HepG2 (cell line): ENCODE data around the gene PSMD6. TPM values are rescaled to one million over a fixed set of nuclear protein-coding genes. Genes with fewer than 3 reads are reported as not detected.

Experiments used
- ATAC-seq: fragments of 200-7000 bp; cut with Tn5 transposase; 3 replicates; pipeline ENCODE4 v1.9.1; 2020; ENCODE audit warnings: mild to moderate bottlenecking, moderate library complexity
- BruUV-seq: library from RNA; stranded (reverse); fragments of 400-500 nt; replicated peaks from 2 replicates; lab custom pipeline; 2021; lab: Mats Ljungman, UMichigan
- CTCF ChIA-PET: fragments of 300-600 bp; formaldehyde crosslinking; extraction: SDS; loops from one replicate; lab custom pipeline; 2021; ENCODE audit warnings: low total read pairs, inconsistent platforms, low intra/inter-chr PET ratio; lab: Yijun Ruan, JAX
- POLR2A ChIA-PET: fragments of 350-600 bp; sonication (Branson Sonifier 250); formaldehyde crosslinking; loops from one replicate; lab custom pipeline; 2020; ENCODE audit warnings: antibody characterized with exemption, inconsistent platforms; lab: Yijun Ruan, JAX
- DNase-seq: peaks from one replicate; pipeline ENCODE4 v3.0.0-alpha.2; 2015; ENCODE audit warnings: low spot score
- FAIRE-seq: peaks from 3 replicates; lab custom pipeline; 2011; peaks lifted over from hg19 to GRCh38; lab: Jason Lieb, UNC
- H2AFZ ChIP-seq: one replicate; pipeline ENCODE4 v1.6.1; 2011; ENCODE audit warnings: low read length, inconsistent platforms
- H3K27ac ChIP-seq: fragments of 300-600 bp; 3 replicates; pipeline ENCODE4 v1.8.0; 2011; ENCODE audit warnings: mixed run types, mild to moderate bottlenecking, mixed read lengths, low read length, inconsistent platforms; ENCODE audit not compliant: insufficient read depth; ENCODE audit errors: extremely low read length
- H3K27me3 ChIP-seq, 2 experiments: fragments of 200-600 bp in 1 of 2; 2 replicates in 1 of 2; 3 replicates in 1 of 2; pipeline versions ENCODE4 v1.6.0 to v1.8.0; 2011; ENCODE audit warnings: low read length in 2 of 2, mild to moderate bottlenecking in 2 of 2, moderate library complexity in 2 of 2, inconsistent platforms in 1 of 2; ENCODE audit not compliant: insufficient read depth in 2 of 2, control insufficient read depth in 1 of 2
- H3K36me3 ChIP-seq, 2 experiments: fragments of 200-600 bp in 1 of 2; replicated peaks in 1 of 2; 2 replicates in 1 of 2; 3 replicates in 1 of 2; pipeline versions ENCODE4 v1.5.1 to v1.8.0; 2011; ENCODE audit warnings: low read length in 2 of 2, inconsistent platforms in 1 of 2; ENCODE audit not compliant: insufficient read depth in 2 of 2, control insufficient read depth in 1 of 2
- H3K4me1 ChIP-seq: 2 replicates; pipeline ENCODE4 v1.5.1; 2012; ENCODE audit warnings: low read length, inconsistent platforms; ENCODE audit not compliant: insufficient read depth
- H3K4me2 ChIP-seq: 2 replicates; pipeline ENCODE4 v1.6.0; 2011; ENCODE audit warnings: low read depth, low read length, inconsistent platforms
- H3K4me3 ChIP-seq, 3 experiments: fragments of 200-600 bp in 1 of 3; sonication (generic), shearing (Covaris generic) in 1 of 3; replicated peaks in 1 of 3; 2 replicates each; pipeline ENCODE4 v1.5.1; 2011 to 2016; ENCODE audit warnings: low read length in 3 of 3, inconsistent platforms in 2 of 3, low read depth in 2 of 3, mild to moderate bottlenecking in 2 of 3, control low read depth in 1 of 3, mixed read lengths in 1 of 3; ENCODE audit not compliant: insufficient read depth in 1 of 3
- H3K79me2 ChIP-seq: one replicate; pipeline ENCODE4 v1.6.1; 2011; ENCODE audit warnings: low read length, inconsistent platforms; ENCODE audit not compliant: insufficient read depth
- H3K9ac ChIP-seq: 2 replicates; pipeline ENCODE4 v1.6.0; 2011; ENCODE audit warnings: mild to moderate bottlenecking, low read depth, low read length, inconsistent platforms; ENCODE audit not compliant: insufficient read depth
- H3K9me3 ChIP-seq: 2 replicates; pipeline ENCODE4 v1.5.1; 2012; ENCODE audit warnings: mild to moderate bottlenecking, low read length
- H4K20me1 ChIP-seq: 2 replicates; pipeline ENCODE4 v1.6.0; 2011; ENCODE audit warnings: inconsistent platforms, mild to moderate bottlenecking, low read length, moderate library complexity; ENCODE audit not compliant: insufficient read depth
- GPN1 ChIP-seq: sonication (generic); formaldehyde crosslinking; IDR thresholded peaks from 2 replicates; pipeline ENCODE4 v1.5.1; 2020; ENCODE audit warnings: missing genetic modification reagents, borderline replicate concordance
- HDAC1 ChIP-seq: sonication (generic); formaldehyde crosslinking; IDR thresholded peaks from 2 replicates; pipeline ENCODE4 v1.5.1; 2020; ENCODE audit warnings: mild to moderate bottlenecking, missing genetic modification reagents
- HOXA9 ChIP-seq: sonication (generic); formaldehyde crosslinking; IDR thresholded peaks from 2 replicates; pipeline ENCODE4 v1.8.1; 2022; ENCODE audit warnings: missing genetic modification reagents, mild to moderate bottlenecking, moderate library complexity, borderline replicate concordance
- REL ChIP-seq: sonication (generic); formaldehyde crosslinking; conservative IDR thresholded peaks from 2 replicates; pipeline ENCODE4 v1.8.0; 2022; ENCODE audit warnings: mild to moderate bottlenecking, missing genetic modification reagents, moderate library complexity
- SIX4 ChIP-seq: sonication (generic); formaldehyde crosslinking; IDR thresholded peaks from 2 replicates; pipeline ENCODE4 v1.4.0; 2020; ENCODE audit warnings: missing genetic modification reagents
- TGIF2 ChIP-seq: IDR thresholded peaks from 2 replicates; pipeline ENCODE4 v1.6.1; 2016; ENCODE audit warnings: control low read depth, missing compliant biosample characterization
- ZBTB38 ChIP-seq: sonication (generic); formaldehyde crosslinking; IDR thresholded peaks from 2 replicates; pipeline ENCODE4 v1.5.1; 2020; ENCODE audit warnings: mild to moderate bottlenecking, missing genetic modification reagents
- ZC3H13 ChIP-seq: sonication (generic); formaldehyde crosslinking; IDR thresholded peaks from 2 replicates; pipeline ENCODE4 v1.8.1; 2023; ENCODE audit warnings: mild to moderate bottlenecking, missing genetic modification reagents, moderate library complexity
- ZKSCAN1 ChIP-seq: fragments of 150-350 bp; IDR thresholded peaks from 2 replicates; pipeline ENCODE4 v1.6.1; 2014; ENCODE audit warnings: low read length
- ZNF264 ChIP-seq: sonication (generic); formaldehyde crosslinking; IDR thresholded peaks from 2 replicates; pipeline ENCODE4 v1.4.0; 2020; ENCODE audit warnings: missing genetic modification reagents
- ZNF549 ChIP-seq: sonication (generic); formaldehyde crosslinking; IDR thresholded peaks from 2 replicates; pipeline ENCODE4 v1.5.0; 2020; ENCODE audit warnings: missing genetic modification reagents
- ZNF567 ChIP-seq: sonication (generic); formaldehyde crosslinking; IDR thresholded peaks from 2 replicates; pipeline ENCODE4 v1.8.1; 2023; ENCODE audit warnings: mild to moderate bottlenecking, missing genetic modification reagents, borderline replicate concordance
- ZNF572 ChIP-seq: sonication (generic); formaldehyde crosslinking; IDR thresholded peaks from 2 replicates; pipeline ENCODE4 v1.5.1; 2020; ENCODE audit warnings: mild to moderate bottlenecking, missing genetic modification reagents
- ZNF619 ChIP-seq: sonication (generic); formaldehyde crosslinking; IDR thresholded peaks from 2 replicates; pipeline ENCODE4 v1.4.0; 2020; ENCODE audit warnings: mild to moderate bottlenecking, missing genetic modification reagents
- ZNF737 ChIP-seq: sonication (generic); formaldehyde crosslinking; IDR thresholded peaks from 2 replicates; pipeline ENCODE4 v1.5.0; 2020; ENCODE audit warnings: missing genetic modification reagents, mild to moderate bottlenecking, borderline replicate concordance
- ZNF841 ChIP-seq: sonication (generic); formaldehyde crosslinking; IDR thresholded peaks from 2 replicates; pipeline ENCODE4 v1.8.1; 2023; ENCODE audit warnings: missing genetic modification reagents, borderline replicate concordance
- ZSCAN21 ChIP-seq: sonication (generic); formaldehyde crosslinking; IDR thresholded peaks from 2 replicates; pipeline ENCODE4 v1.8.0; 2022; ENCODE audit warnings: mild to moderate bottlenecking, missing genetic modification reagents, moderate library complexity, borderline replicate concordance
- ZSCAN30 ChIP-seq: sonication (generic); formaldehyde crosslinking; IDR thresholded peaks from 2 replicates; pipeline ENCODE4 v1.5.0; 2020; ENCODE audit warnings: mild to moderate bottlenecking, missing genetic modification reagents
- whole genome bisulfite sequencing: methylation state at CpG from one replicate; pipeline ENCODE4 v1.1.6; 2017; ENCODE audit warnings: low lambda C conversion rate; 5-methylcytosine and 5-hydroxymethylcytosine counted together
- in situ Hi-C: cut with HindIII; loops from 2 replicates; pipeline ENCODE4 v1.10.0; 2017; ENCODE audit warnings: low pct_unique_long_range_greater_than_20kb; ENCODE audit not compliant: extremely low pct_ligation_motif_present
- intact Hi-C: fragments of 100-400 bp; cut with micrococcal nuclease; formaldehyde crosslinking; loops from one replicate; pipeline ENCODE4 v1.10.0; 2022; ENCODE audit not compliant: unreplicated experiment
- polyA plus RNA-seq, 8 experiments: library from polyadenylated mRNA; depleted of rRNA in 3 of 8; stranded (reverse) in 7 of 8; unstranded in 1 of 8; fragments of >200 nt; fragmentation: Illumina TruSeq in 4 of 8; extraction: Trizol in 4 of 8; gene quantifications; 2 replicates each; pipeline versions ENCODE4 v1.2.1 to v1.2.3, GENCODE V29; 2011 to 2016; ENCODE audit warnings: low read depth in 4 of 8, missing spikeins in 1 of 8, mixed read lengths in 1 of 8; ENCODE audit not compliant: insufficient read depth in 1 of 8
- total RNA-seq, 5 experiments: library from RNA; depleted of rRNA; stranded (reverse); fragments of >200 nt; fragmentation: Illumina TruSeq; extraction: Trizol; gene quantifications; 2 replicates each; pipeline ENCODE4 v1.2.3, GENCODE V29; 2016; ENCODE audit warnings: low read depth in 1 of 5
- TF ChIP-seq, protein P1 (sequence below): sonication (generic); formaldehyde crosslinking; IDR thresholded peaks from 2 replicates; pipeline ENCODE4; 2020; ENCODE audit warnings: missing genetic modification reagents, mild to moderate bottlenecking, borderline replicate concordance
- TF ChIP-seq, protein P2 (sequence below): sonication (generic); formaldehyde crosslinking; conservative IDR thresholded peaks from 2 replicates; pipeline ENCODE4 v1.8.1; 2023; ENCODE audit warnings: missing genetic modification reagents

The PSMD6 gene
- total and polyA plus RNA-seq, 2 of the 13 experiments (the other 11 are each of a cell fraction or from before 2014, with no cell fraction given): 36.8 to 117 TPM

DNA sequence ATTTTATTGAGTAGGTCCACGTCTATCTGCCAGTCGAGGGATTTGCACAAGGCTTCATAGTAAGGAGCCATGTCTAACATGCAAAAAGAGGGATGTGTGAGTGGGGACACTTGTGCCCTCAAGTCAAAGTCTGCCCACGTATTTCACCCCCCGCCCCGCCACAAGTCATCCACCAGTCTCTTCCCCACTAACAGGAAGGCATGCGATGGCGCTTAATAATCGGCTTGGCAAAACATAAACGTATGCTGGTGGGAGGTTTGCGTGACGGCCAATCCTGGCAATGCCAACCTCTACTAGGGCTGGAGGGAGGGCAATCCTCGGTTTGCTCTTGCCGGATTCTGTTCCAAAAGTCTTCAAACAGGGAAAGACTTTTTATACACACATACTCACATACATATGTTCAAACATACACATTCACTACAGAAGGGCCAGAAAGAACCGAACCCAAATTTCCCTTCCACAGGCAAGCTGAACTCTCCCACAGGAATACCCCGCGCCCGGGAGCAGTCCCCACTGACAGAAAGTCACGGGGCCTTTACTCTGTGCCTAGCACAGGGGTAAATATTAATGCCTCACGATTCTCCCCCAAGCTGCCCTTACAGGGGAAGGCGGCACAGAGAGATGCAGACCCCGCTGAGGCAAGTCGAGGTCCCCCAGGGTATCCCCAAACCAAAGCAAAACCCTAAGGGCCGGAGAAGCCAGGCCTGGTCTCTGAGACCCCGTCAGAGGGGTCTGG is 675 bp downstream of the PSMD6 start:
- peak overlapping the region; percentile 77 for H3K27ac ChIP-seq
- ATAC-seq: peak; percentile 3; the same call in 1 of the 3 replicates
- intact Hi-C loops: loop anchor here (5.0 kb wide), 1 partner anchor 60 kb away; no protein-coding TSS in a partner anchor
- TF ChIP-seq REL (CRISPR knock-in tag) (0 out of 2 replicates have a peak, but pooled peaks have one; percentile 9), ZKSCAN1 (no peak), GPN1 (no peak), ZNF264 (CRISPR knock-in tag) (no peak), ZNF737 (CRISPR knock-in tag) (0 out of 2 replicates have a peak, but pooled peaks have one; percentile 54), ZNF567 (CRISPR knock-in tag) (no peak), ZNF841 (CRISPR knock-in tag) (0 out of 2 replicates have a peak, but pooled peaks have one; percentile 57), ZBTB38 (CRISPR knock-in tag) (no peak), ZNF619 (0 out of 2 replicates have a peak, but pooled peaks have one; percentile 7), HOXA9 (CRISPR knock-in tag) (0 out of 2 replicates have a peak, but pooled peaks have one; percentile 22), ZNF572 (CRISPR knock-in tag) (no peak), SIX4 (no peak), ZSCAN21 (no peak), TGIF2 (no peak), ZNF549 (CRISPR knock-in tag) (no peak), HDAC1 (no peak), ZSCAN30 (CRISPR knock-in tag) (no peak), ZC3H13 (CRISPR knock-in tag) (no peak)
- TF ChIP-seq, protein P1, sequence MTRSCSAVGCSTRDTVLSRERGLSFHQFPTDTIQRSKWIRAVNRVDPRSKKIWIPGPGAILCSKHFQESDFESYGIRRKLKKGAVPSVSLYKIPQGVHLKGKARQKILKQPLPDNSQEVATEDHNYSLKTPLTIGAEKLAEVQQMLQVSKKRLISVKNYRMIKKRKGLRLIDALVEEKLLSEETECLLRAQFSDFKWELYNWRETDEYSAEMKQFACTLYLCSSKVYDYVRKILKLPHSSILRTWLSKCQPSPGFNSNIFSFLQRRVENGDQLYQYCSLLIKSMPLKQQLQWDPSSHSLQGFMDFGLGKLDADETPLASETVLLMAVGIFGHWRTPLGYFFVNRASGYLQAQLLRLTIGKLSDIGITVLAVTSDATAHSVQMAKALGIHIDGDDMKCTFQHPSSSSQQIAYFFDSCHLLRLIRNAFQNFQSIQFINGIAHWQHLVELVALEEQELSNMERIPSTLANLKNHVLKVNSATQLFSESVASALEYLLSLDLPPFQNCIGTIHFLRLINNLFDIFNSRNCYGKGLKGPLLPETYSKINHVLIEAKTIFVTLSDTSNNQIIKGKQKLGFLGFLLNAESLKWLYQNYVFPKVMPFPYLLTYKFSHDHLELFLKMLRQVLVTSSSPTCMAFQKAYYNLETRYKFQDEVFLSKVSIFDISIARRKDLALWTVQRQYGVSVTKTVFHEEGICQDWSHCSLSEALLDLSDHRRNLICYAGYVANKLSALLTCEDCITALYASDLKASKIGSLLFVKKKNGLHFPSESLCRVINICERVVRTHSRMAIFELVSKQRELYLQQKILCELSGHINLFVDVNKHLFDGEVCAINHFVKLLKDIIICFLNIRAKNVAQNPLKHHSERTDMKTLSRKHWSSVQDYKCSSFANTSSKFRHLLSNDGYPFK (CRISPR knock-in tag): no peak
- TF ChIP-seq, protein P2, sequence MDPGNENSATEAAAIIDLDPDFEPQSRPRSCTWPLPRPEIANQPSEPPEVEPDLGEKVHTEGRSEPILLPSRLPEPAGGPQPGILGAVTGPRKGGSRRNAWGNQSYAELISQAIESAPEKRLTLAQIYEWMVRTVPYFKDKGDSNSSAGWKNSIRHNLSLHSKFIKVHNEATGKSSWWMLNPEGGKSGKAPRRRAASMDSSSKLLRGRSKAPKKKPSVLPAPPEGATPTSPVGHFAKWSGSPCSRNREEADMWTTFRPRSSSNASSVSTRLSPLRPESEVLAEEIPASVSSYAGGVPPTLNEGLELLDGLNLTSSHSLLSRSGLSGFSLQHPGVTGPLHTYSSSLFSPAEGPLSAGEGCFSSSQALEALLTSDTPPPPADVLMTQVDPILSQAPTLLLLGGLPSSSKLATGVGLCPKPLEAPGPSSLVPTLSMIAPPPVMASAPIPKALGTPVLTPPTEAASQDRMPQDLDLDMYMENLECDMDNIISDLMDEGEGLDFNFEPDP (CRISPR knock-in tag): no peak

More for the DNA sequence above, 675 bp downstream of the PSMD6 start:
- H3K4me2 ChIP-seq: peak overlapping the region; percentile 98
- WGBS: 19% methylated on average over 16 of the region's 24 CpGs
- ChIA-PET POLR2A (no interaction called here), CTCF (interaction anchor here (1.2 kb wide), 1 partner anchor 461 kb away, joined by 3 read pairs; no protein-coding TSS in a partner anchor)
- no peaks in the 10 kb centered on the region for H4K20me1 ChIP-seq
- TSS peak; percentile 72 for BruUV-seq
- FAIRE-seq: no peak
- H3K4me1 ChIP-seq: peaks cover 29% of the 10 kb centered on the region
- no peaks in the 10 kb centered on the region for H3K9me3 ChIP-seq
- DNase-seq: no peak
- peaks cover 29% of the 10 kb centered on the region for H3K79me2 ChIP-seq
- peak overlapping the region; percentile 93 for H3K9ac ChIP-seq
- peak overlapping the region; percentile 86 to 95 (median 90) for H3K4me3 ChIP-seq
- peaks cover 3 to 24% of the 10 kb centered on the region in 2 experiments; a peak in 4 of 5 replicates for H3K36me3 ChIP-seq
- in situ Hi-C loops: no loop called here
- no peak overlapping the region for H2AFZ ChIP-seq
- no peaks in the 10 kb centered on the region for H3K27me3 ChIP-seq
